DND-41 (cell line): Measurements from ENCODE around the gene S100PBP.

Experiments
- ATAC-seq: fragments of 200-7000 bp; cut with Tn5 transposase; 3 replicates; pipeline ENCODE4 v1.9.1; 2021; ENCODE audit warnings: low read depth; ENCODE audit not compliant: insufficient read depth
- DNase-seq: peaks from one replicate; pipeline ENCODE4 v3.0.0-alpha.2; 2020
- H2AFZ ChIP-seq: 2 replicates; pipeline ENCODE4 v1.6.0; 2012; ENCODE audit warnings: low read depth, low read length
- H3K27ac ChIP-seq: 2 replicates; pipeline ENCODE4 v1.5.1; 2012; ENCODE audit warnings: low read length, inconsistent platforms
- H3K27me3 ChIP-seq: fragments of 200-600 bp; sonication (generic); 2 replicates; pipeline ENCODE4 v1.6.0; 2012; ENCODE audit warnings: low read length, mild to moderate bottlenecking, inconsistent platforms; ENCODE audit not compliant: insufficient read depth, poor library complexity
- H3K36me3 ChIP-seq: 2 replicates; pipeline ENCODE4 v1.5.1; 2012; ENCODE audit warnings: low read length, inconsistent platforms; ENCODE audit not compliant: insufficient read depth
- H3K4me1 ChIP-seq: 2 replicates; pipeline ENCODE4 v1.5.1; 2012; ENCODE audit warnings: mild to moderate bottlenecking, low read length; ENCODE audit not compliant: insufficient read depth
- H3K4me2 ChIP-seq: 2 replicates; pipeline ENCODE4 v1.6.0; 2012; ENCODE audit warnings: mild to moderate bottlenecking, moderate library complexity, low read length, inconsistent platforms; ENCODE audit not compliant: insufficient read depth
- H3K4me3 ChIP-seq, 2 experiments: fragments of 200-600 bp in 1 of 2; shearing (Covaris generic) in 1 of 2; 2 replicates each; pipeline ENCODE4 v1.5.1; 2012 to 2016; ENCODE audit warnings: inconsistent platforms in 2 of 2, low read length in 2 of 2, mild to moderate bottlenecking in 2 of 2, low read depth in 1 of 2, moderate library complexity in 1 of 2
- H3K79me2 ChIP-seq: 2 replicates; pipeline ENCODE4 v1.6.0; 2012; ENCODE audit warnings: low read length, inconsistent platforms; ENCODE audit not compliant: insufficient read depth
- H3K9ac ChIP-seq: 2 replicates; pipeline ENCODE4 v1.6.0; 2012; ENCODE audit warnings: low read depth, mild to moderate bottlenecking, inconsistent platforms, low read length, moderate library complexity
- H3K9me3 ChIP-seq: 2 replicates; pipeline ENCODE4 v1.5.1; 2012; ENCODE audit warnings: low read length, moderate library complexity, mild to moderate bottlenecking, inconsistent platforms; ENCODE audit not compliant: insufficient read depth, severe bottlenecking
- H4K20me1 ChIP-seq: 2 replicates; pipeline ENCODE4 v1.6.0; 2012; ENCODE audit warnings: low read length; ENCODE audit not compliant: insufficient read depth
- CTCF ChIP-seq: IDR thresholded peaks from 2 replicates; pipeline ENCODE4 v1.5.1; 2012; ENCODE audit warnings: borderline replicate concordance, low read length, moderate library complexity, mild to moderate bottlenecking; ENCODE audit not compliant: poor library complexity, severe bottlenecking; ENCODE audit errors: extremely low read depth
- EZH2 ChIP-seq: IDR thresholded peaks from 3 replicates; pipeline ENCODE4 v1.6.1; 2012; ENCODE audit warnings: borderline replicate concordance, low read depth, mild to moderate bottlenecking, moderate library complexity, low read length, inconsistent platforms; ENCODE audit not compliant: severe bottlenecking

S100PBP gene

GRCh38 chr1:32888677-32889420 lies 71.4 kb downstream of the S100PBP start:
- H3K79me2 ChIP-seq = no peaks in the 10 kb centered on the region
- H3K4me2 ChIP-seq = no peak overlapping the region
- DNase-seq (no peak), ATAC-seq (no peak)
- H3K27ac ChIP-seq = no peak overlapping the region
- no peaks in the 10 kb centered on the region; the same call in none of the 2 replicates for H4K20me1 ChIP-seq
- TF ChIP-seq EZH2 (no peak), CTCF (no peak)
- H3K9ac ChIP-seq = no peak overlapping the region
- H3K4me3 ChIP-seq = no peak overlapping the region
- no peaks in the 10 kb centered on the region for H3K27me3 ChIP-seq
- H2AFZ ChIP-seq = no peak overlapping the region
- H3K9me3 ChIP-seq = no peaks in the 10 kb centered on the region
- no peaks in the 10 kb centered on the region for H3K4me1 ChIP-seq
- H3K36me3 ChIP-seq = no peaks in the 10 kb centered on the region

- H3K27ac ChIP-seq = no peak overlapping the region
Observed at GRCh38 chr1:32889731-32890278, 72.4 kb downstream of the S100PBP start.

GRCh38 chr1:32890516-32891240 lies 73.2 kb downstream of the S100PBP start:
- no peak for ATAC-seq
- no peaks in the 10 kb centered on the region for H3K4me1 ChIP-seq
- DNase-seq = no peak
- TF ChIP-seq EZH2 (no peak), CTCF (no peak)
- no peak overlapping the region for H3K4me3 ChIP-seq
- no peaks in the 10 kb centered on the region for H3K36me3 ChIP-seq
- no peak overlapping the region for H3K4me2 ChIP-seq
- no peaks in the 10 kb centered on the region for H3K79me2 ChIP-seq
- H3K27ac ChIP-seq = no peak overlapping the region
- no peaks in the 10 kb centered on the region; the same call in none of the 2 replicates for H4K20me1 ChIP-seq
- no peak overlapping the region for H2AFZ ChIP-seq
- no peak overlapping the region for H3K9ac ChIP-seq
- no peaks in the 10 kb centered on the region for H3K9me3 ChIP-seq
- no peaks in the 10 kb centered on the region for H3K27me3 ChIP-seq

More at GRCh38 chr1:32889731-32890278, 72.4 kb downstream of the S100PBP start:
- Histone ChIP-seq H3K9me3 (no peaks in the 10 kb centered on the region), H2AFZ (no peak overlapping the region), H3K27me3 (no peaks in the 10 kb centered on the region), H3K4me2 (no peak overlapping the region), H3K36me3 (no peaks in the 10 kb centered on the region), H3K79me2 (no peaks in the 10 kb centered on the region), H3K4me1 (no peaks in the 10 kb centered on the region), H4K20me1 (no peaks in the 10 kb centered on the region; the same call in none of the 2 replicates), H3K4me3 (no peak overlapping the region), H3K9ac (no peak overlapping the region)
- no peak for ATAC-seq
- DNase-seq = no peak
- TF ChIP-seq EZH2 = no peak
- no peak for TF ChIP-seq CTCF
